HTR-8/SVneo (cell line): Measurements from ENCODE around the gene FFAR4.

Experiments
- DNase-seq: peaks from one replicate; pipeline ENCODE4 v3.0.0; 2011; ENCODE audit warnings: low spot score, mixed read lengths; ENCODE audit not compliant: insufficient read length
- FAIRE-seq: peaks from 2 replicates; lab custom pipeline; 2011; peaks lifted over from hg19 to GRCh38; lab: Jason Lieb, UNC

Gene FFAR4

GRCh38 chr10:93568105-93568390, 1.6 kb downstream of the FFAR4 start:
- no peak for FAIRE-seq
- no peak for DNase-seq

DNA sequence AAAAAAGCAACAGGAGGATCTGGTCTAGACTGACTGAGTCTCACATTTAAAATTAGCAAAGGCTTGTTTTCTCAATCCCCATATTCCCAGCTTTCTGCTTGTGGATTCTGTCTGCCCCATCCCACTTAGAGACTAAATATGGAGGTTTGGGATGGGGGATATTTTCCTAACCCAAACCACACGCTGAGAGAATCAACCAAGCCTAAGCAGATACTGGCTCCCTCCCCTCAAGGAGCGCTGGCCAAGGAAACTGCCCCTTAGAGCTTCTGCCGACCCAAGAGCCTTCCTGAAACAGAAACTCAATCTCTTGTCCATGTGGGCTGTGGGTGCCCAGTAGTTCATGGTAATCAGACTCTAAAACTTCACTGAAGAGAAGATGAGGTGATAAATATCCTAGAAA, 3.9 kb downstream of the FFAR4 start:
- FAIRE-seq (no peak), DNase-seq (no peak)

GRCh38 chr10:93572606-93573005, 6.1 kb downstream of the FFAR4 start:
- FAIRE-seq, result no peak
- DNase-seq, result no peak

- DNase-seq (no peak), FAIRE-seq (no peak)
These were observed 6.8 kb downstream of the FFAR4 start for GRCh38 chr10:93573051-93573909.

DNA sequence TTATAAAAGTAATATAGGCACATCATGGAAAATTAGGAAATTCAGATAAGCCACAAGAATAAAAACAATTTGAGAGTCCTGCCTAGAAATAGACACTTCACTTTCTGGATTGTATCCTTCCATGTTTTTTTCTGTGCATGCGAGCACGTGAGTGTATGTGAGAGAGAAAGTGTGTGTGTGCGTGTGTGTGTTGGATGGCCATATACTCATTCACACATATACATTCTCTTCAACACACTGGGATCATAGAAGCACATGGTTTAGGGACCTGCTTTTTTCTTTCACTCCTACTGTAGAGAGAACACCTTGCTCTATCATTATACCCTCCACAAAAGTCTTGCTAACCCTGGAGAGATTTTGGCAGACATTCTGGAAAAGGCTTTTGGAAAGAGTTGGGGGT, 7.5 kb downstream of the FFAR4 start:
- no peak for FAIRE-seq

GRCh38 chr10:93576888-93577287, 10.4 kb downstream of the FFAR4 start:
- DNase-seq (no peak), FAIRE-seq (no peak)

More for the DNA sequence above, 7.5 kb downstream of the FFAR4 start:
- no peak for DNase-seq

- FAIRE-seq (no peak), DNase-seq (no peak)
These were observed 11.1 kb downstream of the FFAR4 start for GRCh38 chr10:93577565-93577964.

- DNase-seq (no peak), FAIRE-seq (peak; percentile 36)
These were observed 12.6 kb downstream of the FFAR4 start for GRCh38 chr10:93579089-93579488.

- DNase-seq, result no peak
- FAIRE-seq, result no peak
These were observed 13.7 kb downstream of the FFAR4 start for GRCh38 chr10:93579985-93580711.

DNA sequence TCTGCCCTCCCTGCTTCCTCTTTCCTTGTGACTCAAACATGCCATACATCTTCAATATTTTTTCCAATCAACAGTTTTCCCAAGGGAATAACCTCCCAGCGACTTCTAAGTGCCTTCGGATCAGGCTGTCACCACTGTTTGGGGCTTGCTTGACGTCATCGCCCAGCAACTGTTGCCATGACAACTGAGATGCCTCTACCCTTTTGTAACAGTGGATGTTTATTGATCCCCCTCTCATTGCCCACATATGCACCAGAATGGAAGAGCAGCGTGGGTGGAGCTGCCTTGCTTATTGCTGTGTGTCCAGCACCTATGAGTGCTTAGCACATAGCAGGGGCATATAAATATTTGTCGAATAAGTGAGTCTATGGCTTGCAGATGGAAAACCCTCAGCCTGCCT, 14.4 kb downstream of the FFAR4 start:
- FAIRE-seq, result no peak
- DNase-seq, result no peak

DNA sequence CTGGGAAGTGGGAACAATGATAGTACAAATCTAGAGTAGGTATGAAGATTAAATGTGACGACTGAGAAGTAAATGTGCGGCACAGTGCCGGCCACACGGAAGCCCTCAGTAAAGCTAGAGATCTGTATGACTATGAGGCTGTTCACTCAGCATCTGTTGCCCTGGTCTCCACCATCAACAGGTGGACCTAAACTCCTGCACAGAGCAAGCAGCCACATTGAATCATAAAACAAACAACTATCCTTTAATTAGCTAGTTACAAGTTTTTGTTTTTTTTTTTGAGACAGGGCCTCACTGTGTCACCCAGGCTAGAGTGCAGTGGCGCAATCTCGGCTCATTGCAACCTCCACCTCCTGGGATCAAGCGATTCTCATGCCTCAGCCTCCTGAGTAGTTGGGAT, 18.0 kb downstream of the FFAR4 start:
- FAIRE-seq (no peak), DNase-seq (no peak)

- no peak for FAIRE-seq
- no peak for DNase-seq
These were observed 23.4 kb downstream of the FFAR4 start for GRCh38 chr10:93589648-93590562.

DNA sequence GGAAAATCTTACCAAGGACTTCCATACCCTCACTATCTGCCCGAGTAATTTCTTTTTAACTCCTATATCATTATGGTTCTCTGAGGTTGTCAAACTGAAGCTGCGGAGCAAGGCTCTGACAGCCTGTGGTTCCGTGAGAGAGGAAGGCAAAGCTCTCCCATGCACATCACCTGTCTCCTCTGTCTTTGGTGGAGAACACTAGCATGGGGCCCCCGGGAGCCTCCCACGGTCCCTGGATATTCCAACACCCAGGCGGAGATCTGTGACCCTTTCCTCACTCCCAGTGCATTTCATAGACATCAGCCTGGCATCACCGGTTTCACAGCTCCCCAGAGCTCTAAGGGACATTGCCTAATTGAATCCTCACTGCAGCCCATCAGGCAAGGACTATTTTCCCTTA, 24.2 kb downstream of the FFAR4 start:
- FAIRE-seq, result no peak
- no peak for DNase-seq

DNA sequence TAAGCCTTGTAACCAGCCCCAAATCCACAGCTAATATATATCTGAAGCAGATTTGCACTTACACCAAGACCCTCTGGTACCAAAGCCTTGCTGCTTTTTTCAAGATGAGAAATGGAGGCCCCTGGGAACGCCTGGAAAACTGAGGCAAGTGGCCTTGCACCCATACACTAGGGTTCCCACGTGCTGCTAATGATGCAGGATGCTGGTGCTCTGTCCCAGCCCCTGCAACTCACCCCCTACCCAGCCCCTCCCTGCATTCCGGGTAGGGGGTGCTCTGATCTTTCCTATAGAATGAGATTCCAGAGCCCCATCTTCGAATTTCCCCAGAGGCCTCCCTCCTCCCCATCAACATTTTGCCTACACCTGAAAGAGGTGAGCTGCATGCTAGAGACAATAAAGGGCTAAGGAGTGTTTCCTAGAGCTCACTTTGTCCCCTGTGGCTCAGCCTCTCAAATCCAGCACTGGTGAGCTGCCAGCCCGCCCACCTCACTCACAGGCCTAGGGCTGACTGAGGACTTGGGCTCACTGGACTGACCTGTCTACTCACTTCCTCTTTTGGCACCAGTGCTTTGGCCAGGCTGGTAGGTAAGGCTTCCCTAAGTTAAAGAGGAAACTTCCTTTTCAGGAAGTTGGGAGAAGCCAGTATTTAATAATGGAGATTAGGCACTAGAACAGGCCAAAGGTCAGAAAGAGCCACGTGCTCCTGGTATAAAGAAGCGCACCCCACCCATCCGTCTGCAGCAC, 24.8 kb downstream of the FFAR4 start:
- DNase-seq (no peak), FAIRE-seq (no peak)

DNA sequence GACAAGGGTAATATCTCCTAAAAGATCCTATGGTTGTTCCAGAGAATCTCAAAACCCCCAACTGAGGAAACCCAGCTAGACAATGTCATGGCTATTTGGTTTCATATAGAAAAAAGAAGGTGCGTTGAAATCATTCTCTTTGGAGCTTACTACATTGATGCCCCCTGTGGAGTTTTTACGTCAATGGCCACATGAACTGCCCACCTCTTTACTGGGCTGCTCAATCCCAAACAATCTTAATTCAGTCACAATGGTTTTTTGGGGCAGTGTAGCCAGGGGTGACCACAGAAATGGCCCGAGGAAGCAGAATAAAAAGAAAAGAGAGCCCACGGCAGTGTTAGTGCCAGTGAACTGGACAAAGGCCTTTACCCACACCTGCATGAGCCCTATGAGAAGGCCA, 26.8 kb downstream of the FFAR4 start:
- FAIRE-seq, result no peak
- no peak for DNase-seq

DNA sequence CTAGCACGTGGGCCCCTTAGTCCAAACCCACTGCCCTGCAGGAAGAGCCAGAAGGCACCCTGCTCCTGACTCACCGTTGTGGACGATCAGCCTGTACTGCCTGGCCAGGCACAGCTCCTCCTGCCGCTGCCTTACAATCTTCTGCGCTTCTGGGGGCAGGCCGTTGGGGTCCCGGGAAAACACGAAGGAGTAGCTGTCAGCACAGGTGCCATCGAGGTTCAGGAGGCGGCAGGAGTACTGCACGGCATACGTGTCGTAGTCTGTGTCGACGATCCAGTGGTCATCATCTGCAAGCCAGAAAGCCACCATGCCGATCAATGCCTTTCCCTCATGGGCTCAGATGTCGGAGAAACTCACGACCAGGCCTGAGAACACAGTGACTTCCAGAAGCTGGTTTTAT, 27.3 kb downstream of the FFAR4 start:
- FAIRE-seq, result no peak
- no peak for DNase-seq

DNA sequence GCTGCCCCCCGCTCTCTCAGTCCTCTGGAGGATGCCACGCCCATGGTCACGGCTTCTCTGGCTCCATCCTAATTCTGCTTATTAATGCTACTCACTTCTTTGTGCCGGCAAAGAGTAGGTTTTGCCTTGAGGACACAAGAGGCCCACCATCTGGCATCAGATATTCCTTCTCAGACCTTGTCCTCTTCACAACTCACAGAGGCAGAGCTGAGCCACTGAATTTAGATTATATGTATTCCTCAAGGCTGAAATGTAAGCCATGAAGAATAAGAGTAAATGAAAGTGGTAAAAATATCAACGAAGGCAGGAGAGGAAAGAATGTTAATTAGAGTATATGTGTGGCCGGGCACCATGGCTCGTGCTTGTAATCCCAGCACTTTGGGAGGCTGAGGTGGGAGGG, 28.1 kb downstream of the FFAR4 start:
- FAIRE-seq (no peak), DNase-seq (no peak)

GRCh38 chr10:93595378-93596161, 29.1 kb downstream of the FFAR4 start:
- FAIRE-seq, result no peak

GRCh38 chr10:93596539-93596938, 30.1 kb downstream of the FFAR4 start:
- DNase-seq (no peak), FAIRE-seq (no peak)

More at GRCh38 chr10:93595378-93596161, 29.1 kb downstream of the FFAR4 start:
- DNase-seq, result no peak
